Measurements from ENCODE around the gene GINS1.

GINS1 gene

DNA sequence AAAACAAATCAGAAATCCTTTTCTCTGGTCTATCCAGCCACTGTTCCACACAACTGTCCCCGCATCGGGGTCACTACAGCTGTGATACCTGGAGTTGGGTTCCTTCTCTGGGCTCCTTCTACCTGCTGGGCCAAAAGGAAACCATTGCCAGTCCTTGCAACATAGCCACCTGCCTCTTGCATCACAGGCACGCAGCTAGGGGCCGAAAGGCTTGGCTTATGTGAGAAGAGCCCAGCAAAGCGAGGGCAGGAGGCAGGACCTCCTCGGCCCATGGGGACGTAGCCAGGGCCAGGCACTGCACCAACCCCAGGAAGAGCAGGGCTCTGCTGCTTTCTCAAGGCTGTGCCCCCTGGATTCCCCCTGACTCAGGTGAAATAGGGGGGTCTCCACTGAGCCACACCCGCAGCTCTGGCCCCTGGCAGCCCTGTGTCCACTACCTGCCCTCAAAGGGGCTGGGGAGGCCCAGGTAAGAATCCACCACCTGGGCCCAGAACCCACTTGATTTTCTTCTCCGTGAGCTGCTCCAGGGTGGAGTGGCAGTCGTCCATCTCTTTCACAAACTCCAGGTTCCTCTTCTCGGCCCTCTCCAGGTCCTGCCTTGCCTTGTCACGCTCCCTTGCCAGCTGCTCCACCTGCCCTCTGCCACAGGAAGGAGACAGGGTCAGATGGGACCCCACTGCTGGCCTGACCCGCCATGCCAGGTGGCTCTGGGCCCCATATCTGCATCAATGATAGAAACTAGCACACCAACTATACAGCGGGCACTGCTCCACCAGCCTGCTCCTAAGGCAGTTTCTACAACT is 88.9 kb downstream of the GINS1 start:
- no peak for DNase-seq

DNA sequence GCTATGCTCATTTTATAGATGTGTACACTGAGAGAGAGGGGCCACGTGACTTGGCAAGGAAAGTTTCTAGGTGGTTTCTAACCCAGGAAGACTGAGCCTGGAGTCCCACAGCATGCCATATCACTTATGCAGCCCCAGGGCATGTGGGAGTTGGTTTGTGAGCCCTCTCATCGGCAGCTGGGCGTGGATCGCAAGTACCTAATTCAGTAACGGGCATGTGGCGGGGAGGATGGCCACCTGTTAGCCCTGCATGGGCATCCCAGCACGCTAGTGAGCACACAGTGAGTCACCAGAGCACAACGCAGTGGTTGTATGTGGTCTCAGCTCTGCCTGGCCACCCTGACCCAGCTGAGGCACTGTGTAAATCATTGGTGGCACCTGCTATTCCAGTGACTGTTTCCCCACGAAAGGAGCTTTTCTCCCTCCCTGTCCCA is 89.5 kb downstream of the GINS1 start:
- no peak for DNase-seq

DNA sequence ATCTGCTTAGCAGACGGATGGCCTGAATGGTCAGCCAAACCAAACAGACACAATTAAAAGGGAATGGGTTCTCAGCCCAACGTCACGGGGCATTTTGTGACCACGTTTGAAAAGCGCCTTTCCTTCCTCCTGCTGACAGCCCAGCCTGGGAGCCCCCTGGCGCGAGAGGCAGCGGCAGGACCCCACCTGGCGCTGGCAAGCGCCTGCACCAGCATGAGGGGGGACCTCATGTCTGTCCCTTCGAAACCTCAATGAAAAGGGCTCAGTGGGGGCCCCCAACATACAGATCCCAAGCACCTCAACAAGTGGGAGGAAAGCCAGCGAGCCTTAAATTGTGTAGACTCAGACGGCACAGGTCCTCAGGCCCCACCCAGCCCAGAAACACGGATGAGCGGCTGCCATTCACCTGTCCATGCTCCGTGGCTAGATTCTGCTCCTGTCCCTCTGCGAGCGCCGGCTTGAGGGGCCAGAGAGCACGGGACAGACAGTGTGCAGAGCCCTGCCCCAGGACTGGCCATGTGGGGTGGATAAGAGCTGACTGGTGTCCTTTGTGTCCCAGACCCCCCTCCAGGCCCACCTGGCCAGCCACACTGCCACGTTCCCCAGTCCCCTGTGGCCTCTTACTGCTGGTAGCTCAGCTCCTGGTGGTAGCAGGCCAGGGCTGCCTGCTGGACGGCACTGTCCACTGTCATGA is 90.3 kb downstream of the GINS1 start:
- DNase-seq, result no peak
